ENCODE data around the gene MCRIP2. TPM values are rescaled to one million over a fixed set of nuclear protein-coding genes. Genes with fewer than 3 reads are reported as not detected.

MCRIP2 gene
- total and polyA plus RNA-seq, 4 experiments from 2014 or later, result 28.3 to 45.5 (median 32.5) TPM

- intact Hi-C loops (cut with micrococcal nuclease), result loop anchor here (1.0 to 2.0 kb wide), 3 partner anchors 11 to 90 kb away; partner anchors contain the start of genes METTL26 and RHOT2
- Histone ChIP-seq H3K27ac (ENCODE audit: low read depth, low read length) (peak overlapping the region; percentile 50), H3K4me3 (ENCODE audit: low read length in 2 of 2) (peak overlapping the region in 1 of 2 donors; percentile 57), H3K4me1 (ENCODE audit: insufficient read depth, low read length) (peaks cover 49% of the 10 kb centered on the region), H3K36me3 (ENCODE audit: insufficient read depth, low read length) (peaks cover 12% of the 10 kb centered on the region), H3K9me3 (ENCODE audit: control insufficient read depth in 1 of 2, low read length in 2 of 2) (no peaks in the 10 kb centered on the region), H3K27me3 (ENCODE audit: insufficient read depth, low read length) (no peaks in the 10 kb centered on the region)
- Mint-ChIP-seq H3K9me3 (peaks cover 0 to 1% (median 0%) of the 10 kb centered on the region in 8 donors), H3K4me3 (peak overlapping the region; percentile 71 to 82 (median 80)), H3K36me3 (peaks cover 4 to 17% of the 10 kb centered on the region in 2 donors), H3K4me1 (peaks cover 5 to 51% (median 34%) of the 10 kb centered on the region in 4 donors), H3K27me3 (no peaks in the 10 kb centered on the region), H3K27ac (peak overlapping the region; percentile 65 to 91 (median 81))
- CTCF ChIA-PET (ENCODE audit: partially characterized antibody), result interaction anchor here (1.3 to 1.6 kb wide), 2 partner anchors 11 to 33 kb away, joined by 4 to 5 read pairs; partner anchors contain the start of gene RHOT2
- POLR2A ChIA-PET (ENCODE audit: partially characterized antibody), result interaction anchor here (1.0 to 10.2 kb wide), 5 partner anchors 11 to 42 kb away, joined by 3 to 212 read pairs (median 14); partner anchors contain the start of genes METTL26, RHOT2, WDR24 and WDR90
- DNase-seq, result peak in 3 of 5 donors; percentile 44 to 64 (median 51)
Observed at GRCh38 chr16:678858-679813, 37.5 kb downstream of the MCRIP2 start.

GRCh38 chr16:679814-680624 is 38.4 kb downstream of the MCRIP2 start, which contains the start of gene STUB1:
TSS of gene STUB1 (plus strand) at chr16:680410. CDS start at chr16:680526, 116 bp downstream.
- Mint-ChIP-seq H3K27me3 (no peaks in the 10 kb centered on the region), H3K9me3 (peaks cover 0 to 1% (median 0%) of the 10 kb centered on the region in 8 donors), H3K4me3 (peak within 1 kb of the TSS; percentile 78 to 87 (median 81)), H3K27ac (peak within 1 kb of the TSS; percentile 48 to 92 (median 90)), H3K36me3 (peaks cover 4 to 19% of the 10 kb centered on the region in 2 donors), H3K4me1 (peaks cover 5 to 49% (median 34%) of the 10 kb centered on the region in 4 donors)
- Histone ChIP-seq H3K4me1 (ENCODE audit: insufficient read depth, low read length) (peaks cover 49% of the 10 kb centered on the region), H3K4me3 (ENCODE audit: low read length in 2 of 2) (peak within 1 kb of the TSS; percentile 14 to 62), H3K36me3 (ENCODE audit: insufficient read depth, low read length) (peaks cover 12% of the 10 kb centered on the region), H3K27ac (ENCODE audit: low read depth, low read length) (peak within 1 kb of the TSS; percentile 70), H3K9me3 (ENCODE audit: control insufficient read depth in 1 of 2, low read length in 2 of 2) (no peaks in the 10 kb centered on the region), H3K27me3 (ENCODE audit: insufficient read depth, low read length) (no peaks in the 10 kb centered on the region)
- peak; percentile 80 to 90 (median 83) for DNase-seq
- CTCF ChIA-PET (ENCODE audit: partially characterized antibody), result interaction anchor here (1.6 kb wide), 1 partner anchor 32 kb away, joined by 4 read pairs; no protein-coding TSS in a partner anchor
- POLR2A ChIA-PET (ENCODE audit: partially characterized antibody), result interaction anchor here (0.7 to 10.2 kb wide), 14 partner anchors 8 to 96 kb away, joined by 3 to 212 read pairs (median 4); partner anchors contain the start of genes CCDC78, MCRIP2, METTL26 and RHOT2
- intact Hi-C loops (cut with micrococcal nuclease), result loop anchor here (1.0 to 2.0 kb wide), 3 partner anchors 12 to 91 kb away; partner anchors contain the start of genes METTL26 and RHOT2

GRCh38 chr16:680625-680945 is 39.0 kb downstream of the MCRIP2 start:
- H3K27me3 Mint-ChIP-seq, result no peaks in the 10 kb centered on the region
- intact Hi-C loops (cut with micrococcal nuclease), result no loop called here
- DNase-seq, result no peak
- H3K27ac ChIP-seq (ENCODE audit: low read depth, low read length), result peak overlapping the region; percentile 70
- H3K4me3 Mint-ChIP-seq, result peak overlapping the region; percentile 71 to 84 (median 78)
- H3K9me3 Mint-ChIP-seq, result peaks cover 0 to 1% (median 0%) of the 10 kb centered on the region in 8 donors
- ChIA-PET CTCF (ENCODE audit: partially characterized antibody) (no interaction called here), POLR2A (ENCODE audit: partially characterized antibody) (interaction anchor here (0.7 to 10.2 kb wide), 13 partner anchors 9 to 96 kb away, joined by 3 to 212 read pairs (median 5); partner anchors contain the start of genes CCDC78, MCRIP2, METTL26 and RHOT2)
- H3K4me1 ChIP-seq (ENCODE audit: insufficient read depth, low read length), result peaks cover 51% of the 10 kb centered on the region
- peaks cover 4 to 19% of the 10 kb centered on the region in 2 donors for H3K36me3 Mint-ChIP-seq
- no peaks in the 10 kb centered on the region for H3K9me3 ChIP-seq (ENCODE audit: control insufficient read depth in 1 of 2, low read length in 2 of 2)
- no peaks in the 10 kb centered on the region for H3K27me3 ChIP-seq (ENCODE audit: insufficient read depth, low read length)
- peak overlapping the region in 3 of 7 donors; percentile 57 to 89 (median 62) for H3K27ac Mint-ChIP-seq
- peaks cover 5 to 46% (median 32%) of the 10 kb centered on the region in 4 donors for H3K4me1 Mint-ChIP-seq
- peak overlapping the region; percentile 14 to 62 for H3K4me3 ChIP-seq (ENCODE audit: low read length in 2 of 2)
- peaks cover 12% of the 10 kb centered on the region for H3K36me3 ChIP-seq (ENCODE audit: insufficient read depth, low read length)

- H3K4me1 ChIP-seq (ENCODE audit: insufficient read depth, low read length), result peaks cover 56% of the 10 kb centered on the region
- no peaks in the 10 kb centered on the region for H3K27me3 Mint-ChIP-seq
- POLR2A ChIA-PET (ENCODE audit: partially characterized antibody), result interaction anchor here (0.9 to 10.2 kb wide), 12 partner anchors 9 to 97 kb away, joined by 3 to 212 read pairs (median 4); partner anchors contain the start of genes ANTKMT, CCDC78, METTL26 and RHOT2
Observed at GRCh38 chr16:680967-681745, 39.5 kb downstream of the MCRIP2 start.

GRCh38 chr16:681746-682427 is 40.3 kb downstream of the MCRIP2 start:
- Histone ChIP-seq H3K27ac (ENCODE audit: low read depth, low read length) (no peak overlapping the region), H3K4me1 (ENCODE audit: insufficient read depth, low read length) (peaks cover 57% of the 10 kb centered on the region), H3K27me3 (ENCODE audit: insufficient read depth, low read length) (no peaks in the 10 kb centered on the region), H3K36me3 (ENCODE audit: insufficient read depth, low read length) (peaks cover 12% of the 10 kb centered on the region), H3K4me3 (ENCODE audit: low read length in 2 of 2) (peak overlapping the region in 1 of 2 donors; percentile 62), H3K9me3 (ENCODE audit: control insufficient read depth in 1 of 2, low read length in 2 of 2) (no peaks in the 10 kb centered on the region)
- peak overlapping the region in 5 of 7 donors; percentile 36 to 91 (median 84) for H3K27ac Mint-ChIP-seq
- peaks cover 4 to 17% of the 10 kb centered on the region in 2 donors for H3K36me3 Mint-ChIP-seq
- ChIA-PET CTCF (ENCODE audit: partially characterized antibody) (no interaction called here), POLR2A (ENCODE audit: partially characterized antibody) (interaction anchor here (0.9 to 10.2 kb wide), 8 partner anchors 10 to 46 kb away, joined by 3 to 212 read pairs (median 5); partner anchors contain the start of genes ANTKMT, METTL26, RHOT2 and WDR24)
- peaks cover 0 to 1% (median 0%) of the 10 kb centered on the region in 8 donors for H3K9me3 Mint-ChIP-seq
- no peaks in the 10 kb centered on the region for H3K27me3 Mint-ChIP-seq
- H3K4me1 Mint-ChIP-seq, result peaks cover 5 to 45% (median 29%) of the 10 kb centered on the region in 4 donors
- intact Hi-C loops (cut with micrococcal nuclease), result no loop called here
- H3K4me3 Mint-ChIP-seq, result peak overlapping the region; percentile 65 to 88 (median 74)
- DNase-seq, result no peak

More at GRCh38 chr16:680967-681745, 39.5 kb downstream of the MCRIP2 start:
- Mint-ChIP-seq H3K4me3 (peak overlapping the region; percentile 69 to 84 (median 76)), H3K36me3 (peaks cover 4 to 19% of the 10 kb centered on the region in 2 donors), H3K9me3 (peaks cover 0 to 1% (median 0%) of the 10 kb centered on the region in 8 donors), H3K4me1 (peaks cover 5 to 49% (median 33%) of the 10 kb centered on the region in 4 donors), H3K27ac (peak overlapping the region in 6 of 7 donors; percentile 22 to 89 (median 56))
- no peak for DNase-seq
- Histone ChIP-seq H3K4me3 (ENCODE audit: low read length in 2 of 2) (peak overlapping the region; percentile 14 to 62), H3K27me3 (ENCODE audit: insufficient read depth, low read length) (no peaks in the 10 kb centered on the region), H3K9me3 (ENCODE audit: control insufficient read depth in 1 of 2, low read length in 2 of 2) (no peaks in the 10 kb centered on the region), H3K36me3 (ENCODE audit: insufficient read depth, low read length) (peaks cover 12% of the 10 kb centered on the region), H3K27ac (ENCODE audit: low read depth, low read length) (peak overlapping the region; percentile 70)
- CTCF ChIA-PET (ENCODE audit: partially characterized antibody), result no interaction called here
- intact Hi-C loops (cut with micrococcal nuclease), result no loop called here

Measured in CD4-positive, alpha-beta memory T cell (primary cell).